KMS-11 (cell line): ENCODE data around the gene RNF121.

Experiments
- H2AFZ ChIP-seq: fragments of 200-600 bp; sonication (generic); 2 replicates; pipeline ENCODE4 v1.6.1; 2016; ENCODE audit warnings: antibody characterized with exemption, mixed run types, low read depth
- H3K27ac ChIP-seq: fragments of 200-600 bp; sonication (generic); 2 replicates; pipeline ENCODE4 v1.6.1; 2016; ENCODE audit warnings: mild to moderate bottlenecking, mixed run types
- H3K27me3 ChIP-seq: fragments of 200-600 bp; sonication (generic); 2 replicates; pipeline ENCODE4 v1.6.1; 2017; ENCODE audit warnings: mild to moderate bottlenecking, low read depth, mixed run types, moderate library complexity; ENCODE audit not compliant: insufficient read depth
- H3K36me3 ChIP-seq: fragments of 200-600 bp; sonication (generic); 2 replicates; pipeline ENCODE4 v1.6.1; 2017; ENCODE audit warnings: mild to moderate bottlenecking, mixed run types; ENCODE audit not compliant: insufficient read depth
- H3K4me1 ChIP-seq: fragments of 200-600 bp; sonication (generic); 2 replicates; pipeline ENCODE4 v1.6.1; 2016; ENCODE audit warnings: mild to moderate bottlenecking, low read depth, mixed run types; ENCODE audit not compliant: poor library complexity, severe bottlenecking
- H3K4me2 ChIP-seq: fragments of 200-600 bp; sonication (generic); 2 replicates; pipeline ENCODE4 v1.7.0; 2016; ENCODE audit warnings: mild to moderate bottlenecking, mixed run types
- H3K4me3 ChIP-seq: fragments of 200-600 bp; sonication (generic); IDR thresholded peaks from 2 replicates; pipeline ENCODE4 v1.6.1; 2017; ENCODE audit warnings: low read depth, low read length, mixed read lengths; ENCODE audit not compliant: insufficient read depth
- H3K79me2 ChIP-seq: fragments of 200-600 bp; sonication (generic); 2 replicates; pipeline ENCODE4 v1.6.1; 2016; ENCODE audit warnings: low read depth, mixed run types; ENCODE audit not compliant: insufficient read depth
- H3K9ac ChIP-seq: fragments of 200-600 bp; sonication (generic); 2 replicates; pipeline ENCODE4 v1.6.1; 2016; ENCODE audit warnings: mild to moderate bottlenecking, mixed run types
- H4K20me1 ChIP-seq: fragments of 200-600 bp; sonication (generic); 2 replicates; pipeline ENCODE4 v1.6.1; 2016; ENCODE audit warnings: mild to moderate bottlenecking, mixed run types; ENCODE audit not compliant: insufficient read depth
- TF ChIP-seq, protein P1 (sequence below): fragments of 200-600 bp; sonication (generic); conservative IDR thresholded peaks from 2 replicates; pipeline ENCODE4 v1.6.1; 2017; ENCODE audit warnings: low read depth, mild to moderate bottlenecking, antibody characterized with exemption, low read length, moderate library complexity, mixed read lengths

RNF121 gene

GRCh38 chr11:72005347-72006260, 76.8 kb downstream of the RNF121 start:
- no peak overlapping the region for H3K9ac ChIP-seq
- H3K36me3 ChIP-seq, result peaks cover 5% of the 10 kb centered on the region; the same call in 1 of the 2 replicates
- H3K4me2 ChIP-seq, result no peak overlapping the region

DNA sequence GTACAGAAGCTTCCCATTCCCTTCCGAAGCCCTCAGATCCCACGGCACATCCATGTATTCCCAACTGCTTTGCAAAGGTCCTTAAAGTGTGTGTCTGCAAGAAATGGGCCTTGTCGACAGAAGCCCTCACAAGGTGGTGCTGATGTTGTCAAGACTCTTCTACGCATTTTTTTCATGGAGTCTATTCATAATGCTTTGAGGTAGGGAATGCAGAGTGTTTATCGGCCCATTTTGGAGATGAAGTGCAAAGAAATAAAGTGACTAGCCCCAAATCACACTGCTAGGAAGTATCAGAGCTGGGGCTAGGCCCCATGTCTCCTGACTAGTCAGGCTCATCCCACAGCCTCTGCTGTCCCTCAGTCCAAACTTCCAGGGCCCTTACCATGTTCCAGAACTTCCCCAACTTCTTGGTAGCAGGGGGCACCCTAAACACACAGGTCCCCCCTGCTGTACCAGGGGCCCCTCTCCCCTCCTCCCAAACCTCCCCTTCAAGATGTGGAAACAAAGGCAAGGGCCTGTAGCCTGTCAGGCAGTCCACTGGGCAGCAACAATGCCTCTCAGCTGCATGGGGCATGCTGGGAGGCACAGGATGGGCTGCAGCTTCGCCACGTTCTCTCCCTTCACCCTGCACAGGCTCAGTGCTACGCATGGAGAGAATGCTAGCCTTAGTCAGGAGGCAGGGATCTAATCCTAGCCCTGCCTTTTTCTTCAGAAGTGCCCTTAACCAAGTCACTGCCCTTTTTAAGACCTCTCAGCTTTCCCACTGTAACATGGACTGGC, 77.7 kb downstream of the RNF121 start:
- peaks cover 5% of the 10 kb centered on the region; the same call in 1 of the 2 replicates for H3K36me3 ChIP-seq
- no peaks in the 10 kb centered on the region for H3K4me1 ChIP-seq
- no peak overlapping the region for H3K4me2 ChIP-seq
- no peak overlapping the region for H3K4me3 ChIP-seq
- no peak overlapping the region for H3K27ac ChIP-seq
- no peak overlapping the region for H2AFZ ChIP-seq
- H4K20me1 ChIP-seq, result no peaks in the 10 kb centered on the region
- no peak overlapping the region for H3K9ac ChIP-seq
- TF ChIP-seq, protein P1, sequence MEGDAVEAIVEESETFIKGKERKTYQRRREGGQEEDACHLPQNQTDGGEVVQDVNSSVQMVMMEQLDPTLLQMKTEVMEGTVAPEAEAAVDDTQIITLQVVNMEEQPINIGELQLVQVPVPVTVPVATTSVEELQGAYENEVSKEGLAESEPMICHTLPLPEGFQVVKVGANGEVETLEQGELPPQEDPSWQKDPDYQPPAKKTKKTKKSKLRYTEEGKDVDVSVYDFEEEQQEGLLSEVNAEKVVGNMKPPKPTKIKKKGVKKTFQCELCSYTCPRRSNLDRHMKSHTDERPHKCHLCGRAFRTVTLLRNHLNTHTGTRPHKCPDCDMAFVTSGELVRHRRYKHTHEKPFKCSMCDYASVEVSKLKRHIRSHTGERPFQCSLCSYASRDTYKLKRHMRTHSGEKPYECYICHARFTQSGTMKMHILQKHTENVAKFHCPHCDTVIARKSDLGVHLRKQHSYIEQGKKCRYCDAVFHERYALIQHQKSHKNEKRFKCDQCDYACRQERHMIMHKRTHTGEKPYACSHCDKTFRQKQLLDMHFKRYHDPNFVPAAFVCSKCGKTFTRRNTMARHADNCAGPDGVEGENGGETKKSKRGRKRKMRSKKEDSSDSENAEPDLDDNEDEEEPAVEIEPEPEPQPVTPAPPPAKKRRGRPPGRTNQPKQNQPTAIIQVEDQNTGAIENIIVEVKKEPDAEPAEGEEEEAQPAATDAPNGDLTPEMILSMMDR, result no peak
- no peaks in the 10 kb centered on the region for H3K27me3 ChIP-seq
- H3K79me2 ChIP-seq, result no peaks in the 10 kb centered on the region

More at GRCh38 chr11:72005347-72006260, 76.8 kb downstream of the RNF121 start:
- Histone ChIP-seq H4K20me1 (no peaks in the 10 kb centered on the region), H2AFZ (no peak overlapping the region), H3K4me1 (no peaks in the 10 kb centered on the region), H3K4me3 (no peak overlapping the region), H3K27me3 (no peaks in the 10 kb centered on the region), H3K27ac (no peak overlapping the region), H3K79me2 (no peaks in the 10 kb centered on the region)
- TF ChIP-seq, protein P1, result no peak

DNA sequence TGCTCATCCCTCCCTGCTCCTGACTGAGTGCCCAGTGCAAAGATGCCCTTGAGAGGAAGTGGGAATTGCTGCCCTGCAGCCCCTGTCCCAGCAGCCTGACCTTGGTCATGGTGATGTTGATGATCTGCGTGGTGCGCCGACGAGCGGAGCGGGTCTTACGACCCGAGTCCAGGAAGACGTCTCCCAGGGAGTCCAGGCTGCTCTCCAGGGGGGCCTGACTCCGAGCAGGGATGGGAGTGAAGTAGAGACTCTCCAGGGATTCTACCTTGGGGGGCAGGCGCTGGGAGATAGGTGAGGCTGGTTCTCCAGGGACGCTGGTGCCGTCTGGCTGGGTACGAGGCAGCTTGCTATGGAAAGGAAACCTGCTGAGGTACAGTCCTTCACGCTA, 78.2 kb downstream of the RNF121 start:
- no peaks in the 10 kb centered on the region for H3K27me3 ChIP-seq
- H3K4me2 ChIP-seq, result no peak overlapping the region
- H3K4me3 ChIP-seq, result no peak overlapping the region
- H3K27ac ChIP-seq, result no peak overlapping the region
- H3K4me1 ChIP-seq, result no peaks in the 10 kb centered on the region
- no peaks in the 10 kb centered on the region for H4K20me1 ChIP-seq
- no peak overlapping the region for H3K9ac ChIP-seq
- H3K79me2 ChIP-seq, result no peaks in the 10 kb centered on the region
- H2AFZ ChIP-seq, result no peak overlapping the region
- H3K36me3 ChIP-seq, result peaks cover 5% of the 10 kb centered on the region; the same call in 1 of the 2 replicates
- TF ChIP-seq, protein P1, result no peak

DNA sequence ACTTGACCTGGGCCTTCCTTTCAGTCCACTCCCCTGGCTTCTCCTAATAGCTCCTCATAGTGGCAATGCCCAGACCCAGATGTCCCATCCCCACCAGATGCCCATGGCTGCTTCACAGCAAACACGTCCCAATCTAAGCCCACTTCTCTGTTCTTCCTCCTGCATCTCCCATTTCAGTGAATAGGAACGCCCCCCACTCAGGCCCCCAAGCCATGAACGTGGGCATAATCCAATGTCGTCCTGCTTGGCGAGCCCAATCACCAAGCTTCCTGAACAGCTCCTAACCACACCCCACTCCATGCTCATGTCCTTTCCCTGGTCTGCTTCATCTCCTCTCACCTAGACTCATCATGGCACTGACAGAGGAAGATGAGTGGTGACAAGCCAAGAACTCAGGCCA, 78.7 kb downstream of the RNF121 start:
- H3K4me2 ChIP-seq, result no peak overlapping the region
- no peaks in the 10 kb centered on the region for H3K79me2 ChIP-seq
- TF ChIP-seq, protein P1, result no peak
- no peak overlapping the region for H3K9ac ChIP-seq
- H3K27ac ChIP-seq, result no peak overlapping the region
- no peak overlapping the region for H2AFZ ChIP-seq
- H3K4me1 ChIP-seq, result no peaks in the 10 kb centered on the region
- H3K27me3 ChIP-seq, result no peaks in the 10 kb centered on the region
- no peak overlapping the region for H3K4me3 ChIP-seq
- no peaks in the 10 kb centered on the region for H4K20me1 ChIP-seq
- peaks cover 5% of the 10 kb centered on the region; the same call in 1 of the 2 replicates for H3K36me3 ChIP-seq
